Tibial artery (tissue), 4 donors: ENCODE measurements around the gene DOLPP1.
A peak's percentile ranks its signal among the peaks of the same experiment; 100 is the strongest.

Source experiments
- DNase-seq, 2 donors: peaks; one replicate each; pipeline ENCODE4 v3.0.0-alpha.2; 2019
- H3K27ac ChIP-seq, 2 donors: fragments of 200-600 bp; sonication (generic) in 1 of 2; 1 replicate in 1 of 2; 2 replicates in 1 of 2; pipeline ENCODE4 v1.5.1; 2018 to 2019; ENCODE audit warnings: mild to moderate bottlenecking in 1 of 2
- H3K27me3 ChIP-seq, 2 donors: fragments of 200-600 bp; sonication (generic) in 1 of 2; one replicate each; pipeline versions ENCODE4 v1.5.1 to v1.6.0; 2016 to 2019
- H3K36me3 ChIP-seq, 3 donors: fragments of 200-600 bp; sonication (generic) in 2 of 3; one replicate each; pipeline ENCODE4 v1.5.1; 2016 to 2019; ENCODE audit warnings: mild to moderate bottlenecking in 2 of 3
- H3K4me1 ChIP-seq, 4 donors: fragments of 200-600 bp; sonication (generic) in 2 of 4; 1 replicate in 3 of 4; 2 replicates in 1 of 4; pipeline ENCODE4 v1.5.1; 2016 to 2019
- H3K4me3 ChIP-seq, 2 donors: fragments of 200-600 bp; sonication (generic) in 1 of 2; 1 replicate in 1 of 2; 2 replicates in 1 of 2; pipeline ENCODE4 v1.5.1; 2018 to 2019; ENCODE audit warnings: mild to moderate bottlenecking in 2 of 2
- H3K9me3 ChIP-seq, 3 donors: fragments of 200-600 bp; sonication (generic) in 1 of 3; one replicate each; pipeline ENCODE4 v1.5.1; 2016 to 2019
- intact Hi-C: fragments of 100-400 bp; cut with DNase I; formaldehyde crosslinking; loops from one replicate; pipeline ENCODE4 v1.15.0; 2023; ENCODE audit warnings: low total_unique reads
- TF ChIP-seq, protein P1 (sequence below), 2 experiments: fragments of 200-600 bp in 1 of 2; fragments of 450-650 bp in 1 of 2; IDR thresholded peaks; one replicate each; pipeline ENCODE4 v1.5.1; 2017 to 2019; ENCODE audit warnings: antibody characterized with exemption in 2 of 2, mild to moderate bottlenecking in 1 of 2, moderate library complexity in 1 of 2

The DOLPP1 gene

DNA sequence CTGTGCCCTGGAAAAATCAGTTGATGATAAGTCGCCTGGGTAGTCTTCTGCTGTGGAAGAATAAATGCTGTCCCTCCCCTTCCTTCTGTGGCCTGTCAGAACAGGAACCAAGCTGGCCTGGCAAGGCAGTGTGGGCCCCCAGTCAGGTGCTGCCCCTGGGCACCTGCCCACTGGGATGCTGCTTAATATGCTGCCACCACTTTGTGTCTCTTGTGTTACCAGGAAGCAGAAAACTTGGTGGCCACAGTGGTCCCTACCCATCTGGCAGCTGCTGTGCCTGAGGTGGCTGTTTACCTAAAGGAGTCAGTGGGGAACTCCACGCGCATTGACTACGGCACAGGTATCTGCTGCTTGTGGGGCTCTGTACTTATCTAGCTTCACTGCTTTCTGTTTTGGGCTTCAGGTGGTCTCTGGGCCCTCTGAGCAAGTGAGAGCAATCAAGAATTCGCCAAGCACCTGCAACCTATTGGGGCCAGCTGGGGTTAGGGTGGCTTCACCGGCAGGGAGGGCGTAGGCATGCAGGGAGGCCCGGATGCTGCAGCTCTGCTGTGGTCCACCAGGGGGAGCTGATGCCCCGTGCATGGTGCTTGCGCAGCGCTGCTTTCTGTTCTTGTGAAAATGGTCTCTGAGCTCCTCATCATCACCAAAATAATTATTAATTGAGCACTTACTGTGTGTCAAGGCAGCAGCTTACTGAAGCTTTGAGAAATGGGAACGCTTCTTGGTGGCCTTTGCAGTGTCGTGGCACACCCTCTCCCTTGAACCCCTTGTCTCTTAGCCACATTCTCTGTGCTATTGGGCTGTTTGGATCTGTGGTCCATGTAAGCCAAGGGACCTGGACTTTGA, 50.6 kb downstream of the DOLPP1 start:
- peak; percentile 77 to 86 for DNase-seq
- H3K4me1 ChIP-seq = peaks cover 0 to 11% (median 2%) of the 10 kb centered on the region in 4 donors
- peak overlapping the region in 1 of 2 donors; percentile 36 for H3K27ac ChIP-seq
- no peaks in the 10 kb centered on the region for H3K9me3 ChIP-seq
- TF ChIP-seq, protein P1, sequence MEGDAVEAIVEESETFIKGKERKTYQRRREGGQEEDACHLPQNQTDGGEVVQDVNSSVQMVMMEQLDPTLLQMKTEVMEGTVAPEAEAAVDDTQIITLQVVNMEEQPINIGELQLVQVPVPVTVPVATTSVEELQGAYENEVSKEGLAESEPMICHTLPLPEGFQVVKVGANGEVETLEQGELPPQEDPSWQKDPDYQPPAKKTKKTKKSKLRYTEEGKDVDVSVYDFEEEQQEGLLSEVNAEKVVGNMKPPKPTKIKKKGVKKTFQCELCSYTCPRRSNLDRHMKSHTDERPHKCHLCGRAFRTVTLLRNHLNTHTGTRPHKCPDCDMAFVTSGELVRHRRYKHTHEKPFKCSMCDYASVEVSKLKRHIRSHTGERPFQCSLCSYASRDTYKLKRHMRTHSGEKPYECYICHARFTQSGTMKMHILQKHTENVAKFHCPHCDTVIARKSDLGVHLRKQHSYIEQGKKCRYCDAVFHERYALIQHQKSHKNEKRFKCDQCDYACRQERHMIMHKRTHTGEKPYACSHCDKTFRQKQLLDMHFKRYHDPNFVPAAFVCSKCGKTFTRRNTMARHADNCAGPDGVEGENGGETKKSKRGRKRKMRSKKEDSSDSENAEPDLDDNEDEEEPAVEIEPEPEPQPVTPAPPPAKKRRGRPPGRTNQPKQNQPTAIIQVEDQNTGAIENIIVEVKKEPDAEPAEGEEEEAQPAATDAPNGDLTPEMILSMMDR (IDR thresholded peaks at IDR 0.05) = peak; percentile 98 to 99
- intact Hi-C loops = no loop called here
- H3K27me3 ChIP-seq = no peaks in the 10 kb centered on the region
- H3K4me3 ChIP-seq = no peak overlapping the region
- peaks cover 17 to 83% (median 21%) of the 10 kb centered on the region in 3 donors for H3K36me3 ChIP-seq

DNA sequence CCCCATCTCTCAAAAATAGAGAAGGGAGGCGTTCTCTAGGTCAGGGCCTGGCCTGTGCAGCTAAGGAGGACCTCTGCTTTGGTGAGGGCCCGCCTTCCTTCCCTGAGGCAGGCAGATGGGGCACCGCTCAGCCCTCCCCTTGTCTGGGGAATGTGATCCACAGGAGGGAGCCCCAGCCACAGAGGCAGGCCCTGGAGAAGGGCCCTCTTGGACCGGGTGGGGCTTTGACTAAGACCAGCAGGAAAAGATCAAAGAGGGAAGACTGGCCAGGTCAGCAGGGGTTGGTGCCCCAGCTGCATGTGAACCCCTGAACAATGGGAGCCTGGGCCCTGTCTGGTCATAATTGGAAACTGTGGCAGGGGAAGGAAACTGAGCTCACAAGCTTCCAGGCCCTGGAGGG, 52.2 kb downstream of the DOLPP1 start:
- peaks cover 20 to 81% (median 21%) of the 10 kb centered on the region in 3 donors for H3K36me3 ChIP-seq
- intact Hi-C loops = no loop called here
- H3K9me3 ChIP-seq = no peaks in the 10 kb centered on the region
- H3K4me3 ChIP-seq = no peak overlapping the region
- H3K27ac ChIP-seq = no peak overlapping the region
- no peaks in the 10 kb centered on the region for H3K27me3 ChIP-seq
- H3K4me1 ChIP-seq = peaks cover 0 to 20% (median 13%) of the 10 kb centered on the region in 4 donors
- TF ChIP-seq, protein P1 (IDR thresholded peaks at IDR 0.05) = no peak
- DNase-seq = no peak

DNA sequence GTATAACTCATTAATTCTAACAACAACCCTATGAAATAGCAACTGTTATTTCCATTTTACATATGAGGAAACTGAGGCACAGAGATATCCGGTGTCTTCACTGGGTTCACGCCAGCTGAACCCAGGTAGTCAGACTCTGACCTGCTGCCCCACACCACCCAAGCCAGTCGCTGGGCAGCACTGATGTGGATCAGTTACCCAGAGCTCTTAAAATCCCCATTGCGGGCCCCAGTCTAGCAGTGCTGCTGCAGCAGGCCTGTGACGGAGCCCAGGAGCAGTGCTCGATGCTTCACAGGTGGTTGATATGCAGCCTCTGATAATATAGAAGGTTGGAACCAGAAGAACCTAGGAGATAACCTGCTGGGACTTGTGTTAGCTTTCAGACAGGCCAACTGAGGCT, 54.6 kb downstream of the DOLPP1 start:
- Histone ChIP-seq H3K27ac (peak overlapping the region in 1 of 2 donors; percentile 27), H3K27me3 (no peaks in the 10 kb centered on the region), H3K9me3 (no peaks in the 10 kb centered on the region), H3K36me3 (peaks cover 13 to 58% (median 20%) of the 10 kb centered on the region in 3 donors), H3K4me3 (no peak overlapping the region), H3K4me1 (peaks cover 0 to 43% (median 33%) of the 10 kb centered on the region in 4 donors)
- intact Hi-C loops = no loop called here
- DNase-seq = no peak
- TF ChIP-seq, protein P1 (IDR thresholded peaks at IDR 0.05) = no peak

DNA sequence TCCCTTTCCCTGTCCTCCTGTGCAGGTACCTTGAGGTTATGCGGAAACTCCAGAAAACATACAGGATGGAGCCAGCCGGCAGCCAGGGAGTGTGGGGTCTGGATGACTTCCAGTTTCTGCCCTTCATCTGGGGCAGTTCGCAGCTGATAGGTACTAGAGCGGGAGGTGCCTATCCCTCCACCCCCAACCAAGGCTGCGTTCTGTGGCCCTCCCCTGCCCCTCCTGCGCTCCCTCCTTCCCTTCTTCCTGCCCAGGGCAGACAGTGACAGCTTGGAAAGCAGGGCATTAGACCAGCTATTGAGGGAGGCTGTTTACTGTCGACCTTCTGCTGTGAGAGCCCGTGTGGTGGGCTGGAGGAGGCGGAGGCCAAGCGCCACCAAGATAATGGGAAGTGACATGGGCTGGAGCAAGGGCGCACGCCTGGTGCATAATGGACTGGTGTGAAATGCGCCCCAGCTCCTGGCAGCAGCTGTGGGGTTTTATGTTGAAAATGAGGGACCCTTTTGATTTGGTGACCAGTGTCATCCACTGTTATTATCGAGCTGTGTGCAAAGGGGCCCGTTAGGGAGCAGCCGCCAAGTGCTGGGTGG, 55.6 kb downstream of the DOLPP1 start:
- no peaks in the 10 kb centered on the region for H3K9me3 ChIP-seq
- intact Hi-C loops = no loop called here
- no peaks in the 10 kb centered on the region for H3K27me3 ChIP-seq
- TF ChIP-seq, protein P1 (IDR thresholded peaks at IDR 0.05) = no peak
- H3K4me3 ChIP-seq = no peak overlapping the region
- no peak for DNase-seq
- H3K27ac ChIP-seq = peak overlapping the region; percentile 91 to 99
- H3K36me3 ChIP-seq = peaks cover 13 to 48% (median 20%) of the 10 kb centered on the region in 3 donors
- H3K4me1 ChIP-seq = peaks cover 0 to 50% (median 42%) of the 10 kb centered on the region in 4 donors

DNA sequence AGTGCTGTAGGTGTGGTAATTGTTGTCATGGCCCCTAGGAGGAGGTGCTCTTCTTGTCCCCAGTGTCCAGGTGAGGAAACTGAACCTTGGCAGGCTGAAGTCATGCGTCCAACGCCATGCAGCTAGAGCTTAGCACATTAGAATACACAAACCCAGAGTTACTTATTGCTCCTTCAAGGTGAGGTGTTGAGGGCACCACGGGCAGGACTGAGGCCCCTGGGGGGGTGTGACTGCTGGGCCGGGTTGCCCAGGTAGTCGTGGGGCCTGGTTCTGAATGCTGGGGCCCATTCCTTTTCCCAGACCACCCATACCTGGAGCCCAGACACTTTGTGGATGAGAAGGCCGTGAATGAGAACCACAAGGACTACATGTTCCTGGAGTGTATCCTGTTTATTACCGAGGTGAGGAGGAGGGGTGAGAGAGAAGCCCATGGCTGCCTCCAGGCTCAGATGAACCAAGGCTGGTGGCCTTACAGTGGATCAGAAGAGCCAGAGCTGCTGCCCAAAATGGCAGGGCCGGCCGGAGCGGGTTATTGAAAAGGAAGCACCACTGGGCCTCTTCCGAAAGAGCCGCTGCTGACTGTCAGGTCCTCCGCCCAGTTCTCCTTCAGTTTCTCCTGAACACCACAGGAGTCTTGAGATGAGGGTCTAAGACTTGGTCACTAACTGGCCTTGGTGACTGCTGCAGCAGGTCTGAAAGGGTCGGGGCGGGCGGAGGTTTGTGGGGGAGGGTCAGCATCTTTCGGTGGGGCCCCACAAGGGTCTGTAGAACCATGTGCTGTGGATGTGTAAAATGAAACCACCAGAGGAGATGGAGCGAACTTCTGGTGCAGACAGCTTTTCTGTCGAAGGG, 56.6 kb downstream of the DOLPP1 start:
- no peak for DNase-seq
- TF ChIP-seq, protein P1 (IDR thresholded peaks at IDR 0.05) = no peak
- H3K4me3 ChIP-seq = no peak overlapping the region
- H3K27me3 ChIP-seq = no peaks in the 10 kb centered on the region
- H3K9me3 ChIP-seq = no peaks in the 10 kb centered on the region
- H3K36me3 ChIP-seq = peaks cover 13 to 47% (median 20%) of the 10 kb centered on the region in 3 donors
- H3K4me1 ChIP-seq = peaks cover 8 to 55% (median 52%) of the 10 kb centered on the region in 4 donors
- peak overlapping the region; percentile 91 to 99 for H3K27ac ChIP-seq
- intact Hi-C loops = loop anchor here (2.0 kb wide), 1 partner anchor 473 kb away; no protein-coding TSS in a partner anchor
